Prostate gland (tissue), 2 donors: ENCODE measurements around the gene RCC1.

Source experiments
- CTCF ChIP-seq, 4 experiments: fragments of 200-600 bp in 2 of 4; fragments of 450-650 bp in 2 of 4; sonication (generic) in 2 of 4; IDR thresholded peaks; 1 replicate in 3 of 4; 2 replicates in 1 of 4; pipeline ENCODE4 v1.5.1; 2016 to 2019; ENCODE audit warnings: antibody characterized with exemption in 4 of 4, mild to moderate bottlenecking in 2 of 4, moderate library complexity in 2 of 4
- POLR2A ChIP-seq: fragments of 450-650 bp; IDR thresholded peaks from one replicate; pipeline ENCODE4 v1.6.1; 2016; ENCODE audit warnings: antibody characterized with exemption, mild to moderate bottlenecking

GRCh38 chr1:28521502-28522164 is 15.8 kb downstream of the RCC1 start:
- TF ChIP-seq CTCF (IDR thresholded peaks at IDR 0.05) (no peak), POLR2A (no peak)
